DMS153 treated with DMSO at 0.1 percent for 48 hours (cell line): ENCODE data around the gene PACSIN3.
A peak's percentile ranks its signal among the peaks of the same experiment; 100 is the strongest.
"Not testable (repeated sequence)": the region's sequence is repeated elsewhere in the genome, so short reads cannot be mapped to it uniquely, and the experiment has no call there.

Source experiments
- DNase-seq: peaks from one replicate; lab custom pipeline; 2025; ENCODE audit not compliant: unreplicated experiment; lab: John Stamatoyannopoulos, UW

PACSIN3 gene

DNA sequence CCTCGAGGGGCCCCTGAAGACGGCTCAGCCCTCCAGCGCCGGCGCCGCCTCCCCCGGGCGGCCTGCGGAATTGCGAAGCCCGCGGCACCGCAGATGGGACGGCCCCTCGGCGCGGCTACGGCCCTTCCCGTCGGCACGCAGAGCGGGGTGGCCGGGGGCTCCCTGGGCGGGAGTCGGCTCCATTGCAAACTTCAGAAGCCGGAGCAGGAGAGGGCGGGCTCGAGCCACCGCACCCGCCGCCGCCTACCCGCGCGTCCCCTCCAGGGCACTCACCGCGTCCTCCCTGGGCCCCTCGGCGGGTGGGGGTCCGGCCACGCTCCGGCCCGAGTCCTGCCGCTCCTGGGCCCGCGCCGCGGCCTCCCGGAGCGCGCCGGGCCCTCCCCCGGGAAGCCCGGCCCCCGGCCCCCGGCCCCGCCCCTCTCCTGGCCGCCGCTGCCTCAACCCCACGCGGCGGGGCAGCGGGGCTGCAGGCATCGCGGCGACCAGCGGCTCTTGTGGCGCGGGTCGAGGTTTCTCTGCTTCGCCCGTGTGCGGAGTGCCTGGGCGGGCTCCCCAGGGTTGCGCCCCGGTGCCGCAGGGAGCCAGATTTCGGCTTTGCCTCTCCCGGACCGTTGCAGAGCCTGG lies at the start of gene PACSIN3:
Gene PACSIN3 (minus strand): TSS at position 359 of the 624 bp plus-strand sequence. CDS start 3,707 bp downstream, outside the sequence.
- no peak for DNase-seq

DNA sequence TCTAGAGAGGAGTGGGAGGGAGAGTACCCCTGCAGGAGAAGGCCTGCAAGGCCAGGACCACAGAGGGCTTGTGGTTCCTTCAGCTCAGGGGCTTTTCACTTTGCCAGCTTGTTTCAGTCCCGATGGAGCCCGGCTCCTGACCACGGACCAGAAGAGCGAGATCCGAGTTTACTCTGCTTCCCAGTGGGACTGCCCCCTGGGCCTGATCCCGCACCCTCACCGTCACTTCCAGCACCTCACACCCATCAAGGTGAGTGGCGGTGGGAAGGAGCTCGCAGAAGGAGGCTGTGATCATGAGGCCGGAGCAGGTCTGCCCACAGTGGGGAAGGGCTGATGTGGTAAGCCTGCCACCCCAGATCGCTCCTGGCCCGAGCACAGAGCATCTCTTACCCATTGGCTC lies 48.9 kb upstream of the PACSIN3 start:
- no peak for DNase-seq

DNA sequence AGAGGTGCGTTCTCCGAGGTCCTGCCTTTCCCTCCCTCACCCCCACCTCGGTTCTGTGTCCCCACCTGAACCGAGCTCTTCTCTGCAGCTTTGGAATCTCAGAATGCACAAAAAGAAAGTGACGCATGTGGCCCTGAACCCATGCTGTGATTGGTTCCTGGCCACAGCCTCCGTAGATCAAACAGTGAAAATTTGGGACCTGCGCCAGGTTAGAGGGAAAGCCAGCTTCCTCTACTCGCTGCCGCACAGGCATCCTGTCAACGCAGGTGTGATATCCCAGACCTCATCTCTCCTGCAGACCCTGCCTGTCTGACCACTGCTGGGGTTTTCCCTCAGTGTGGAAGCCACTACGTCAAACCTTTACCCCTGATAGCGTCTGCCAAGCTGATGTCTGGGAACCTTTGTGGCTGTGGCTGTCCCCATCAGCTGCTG lies 48.5 kb upstream of the PACSIN3 start:
- DNase-seq: peak; percentile 58

DNA sequence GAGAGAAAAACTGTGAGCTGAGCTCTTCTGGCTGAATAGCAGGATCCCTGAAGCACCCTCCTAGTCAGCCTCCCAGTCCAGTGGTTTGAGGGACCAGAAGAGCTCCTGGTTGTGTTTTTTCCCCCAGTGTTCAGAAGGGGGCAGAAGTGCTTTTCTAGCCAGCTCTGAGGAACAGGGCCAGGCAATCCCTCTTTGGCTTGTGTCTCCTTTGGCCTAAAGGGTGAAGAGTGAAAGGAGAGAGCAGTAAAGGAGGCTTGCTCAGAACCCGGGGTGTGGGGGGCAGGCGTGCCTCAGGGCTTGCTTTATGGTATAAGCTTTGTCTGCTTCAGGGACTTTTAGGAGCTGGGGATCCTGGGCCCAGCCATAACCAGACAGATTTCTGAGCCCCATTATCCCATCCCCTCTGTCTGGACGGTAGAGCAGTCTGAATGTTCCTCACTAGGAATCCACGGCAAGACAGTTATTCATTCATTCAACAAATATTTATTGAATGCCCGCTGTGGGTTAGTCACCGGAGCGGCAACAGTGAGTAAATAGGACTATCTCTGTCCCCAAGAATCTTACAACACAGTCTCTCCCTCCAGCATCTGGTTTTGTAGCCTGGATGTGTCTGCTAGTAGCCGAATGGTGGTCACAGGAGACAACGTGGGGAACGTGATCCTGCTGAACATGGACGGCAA lies 47.9 kb upstream of the PACSIN3 start:
- DNase-seq: peak; percentile 58

DNA sequence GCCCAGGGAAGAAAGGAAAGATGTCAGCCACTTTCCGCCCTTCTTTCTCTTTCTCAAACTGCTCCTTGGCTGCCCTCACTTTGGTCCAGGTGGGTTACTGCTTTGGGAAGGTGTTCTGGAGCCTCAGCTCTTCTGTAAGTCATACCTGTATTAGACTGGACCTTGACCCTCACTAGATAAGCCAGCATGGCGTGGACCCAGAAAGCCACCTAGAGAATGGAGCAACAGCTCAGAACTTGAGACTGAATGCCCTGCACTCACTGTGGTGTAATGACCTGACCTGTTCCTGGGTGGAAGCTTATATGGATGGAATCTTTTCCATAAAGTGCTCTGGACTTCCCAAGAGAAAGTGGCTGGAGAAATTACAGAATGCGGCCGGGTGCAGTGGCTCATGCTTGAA lies 46.8 kb upstream of the PACSIN3 start:
- DNase-seq: no peak

DNA sequence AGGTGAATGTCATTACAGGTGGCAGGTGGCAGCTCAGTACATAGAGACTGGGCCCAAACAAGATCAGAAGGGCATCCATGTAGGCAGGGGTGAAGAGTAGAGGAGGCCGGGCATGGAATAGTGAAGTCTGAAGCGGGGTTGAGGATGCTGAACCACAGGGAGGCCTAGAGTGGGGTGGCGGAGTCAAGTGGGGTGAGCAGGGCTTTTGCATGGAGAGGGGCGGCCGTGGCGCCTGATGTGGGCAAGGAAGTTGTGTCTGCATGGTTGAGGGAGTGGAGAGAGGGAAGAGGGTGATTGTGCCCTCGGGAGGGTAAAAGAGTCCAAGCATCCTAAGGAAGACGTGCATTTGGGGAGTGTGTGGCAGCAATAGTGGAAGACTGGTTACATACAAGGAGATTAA lies 42.9 kb upstream of the PACSIN3 start:
- no peak for DNase-seq

DNA sequence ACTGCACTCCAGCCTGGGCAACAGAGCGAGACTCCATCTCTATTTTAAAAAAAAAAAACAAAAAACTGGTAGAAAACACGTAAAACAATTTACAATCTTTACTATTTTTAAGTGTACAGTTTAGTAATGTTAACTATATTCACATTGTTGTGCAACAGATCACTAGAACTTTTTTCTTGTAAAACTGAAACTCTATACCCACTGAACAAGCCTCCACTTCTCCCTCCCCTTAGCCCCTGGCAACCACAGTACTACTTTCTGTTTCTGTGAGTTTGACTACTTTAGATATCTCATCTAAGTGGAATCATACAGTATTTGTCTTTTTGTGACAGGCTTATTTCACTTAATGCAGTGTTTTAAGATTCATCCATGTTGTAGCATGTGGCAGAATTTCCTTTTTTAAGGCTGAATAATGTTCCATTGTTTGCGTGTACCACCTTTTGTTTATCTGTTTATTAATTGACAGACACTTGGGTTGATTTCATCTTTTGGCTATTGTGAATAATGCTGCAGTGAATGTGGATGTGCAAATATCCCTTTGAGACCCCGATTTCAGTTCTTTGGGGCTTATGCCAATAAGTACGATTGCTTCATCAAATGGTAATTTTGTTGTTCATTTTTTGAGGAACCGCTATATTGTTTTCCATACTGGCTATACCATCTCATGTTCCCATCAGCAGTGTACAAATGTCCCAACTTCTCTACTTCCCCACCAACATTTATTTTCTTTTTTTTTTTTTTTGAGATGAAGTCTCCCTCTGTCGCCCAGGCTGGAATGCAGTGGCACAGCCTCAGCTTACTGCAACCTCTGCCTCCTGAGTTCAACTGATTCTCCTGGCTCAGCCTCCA lies 39.5 kb upstream of the PACSIN3 start:
- DNase-seq: no peak

DNA sequence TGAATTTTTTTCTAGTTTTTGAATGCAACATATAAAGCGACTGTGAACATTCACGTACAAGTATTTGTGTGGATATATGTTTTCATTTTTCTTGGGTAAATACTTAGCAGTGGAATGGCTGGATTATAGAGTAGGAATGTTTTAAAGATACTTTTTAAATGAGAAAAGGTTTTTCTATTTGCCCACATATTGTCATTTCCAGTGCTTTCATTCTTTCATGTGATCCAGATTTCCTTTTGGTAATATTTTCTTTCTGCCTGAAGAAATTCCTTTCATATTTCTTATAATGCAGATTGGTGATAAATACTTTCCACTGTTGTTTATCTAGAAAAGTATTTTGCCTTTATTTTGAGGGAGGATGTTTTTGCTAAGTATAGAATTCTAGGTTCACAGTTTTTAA lies 36.5 kb upstream of the PACSIN3 start:
- no peak for DNase-seq

DNA sequence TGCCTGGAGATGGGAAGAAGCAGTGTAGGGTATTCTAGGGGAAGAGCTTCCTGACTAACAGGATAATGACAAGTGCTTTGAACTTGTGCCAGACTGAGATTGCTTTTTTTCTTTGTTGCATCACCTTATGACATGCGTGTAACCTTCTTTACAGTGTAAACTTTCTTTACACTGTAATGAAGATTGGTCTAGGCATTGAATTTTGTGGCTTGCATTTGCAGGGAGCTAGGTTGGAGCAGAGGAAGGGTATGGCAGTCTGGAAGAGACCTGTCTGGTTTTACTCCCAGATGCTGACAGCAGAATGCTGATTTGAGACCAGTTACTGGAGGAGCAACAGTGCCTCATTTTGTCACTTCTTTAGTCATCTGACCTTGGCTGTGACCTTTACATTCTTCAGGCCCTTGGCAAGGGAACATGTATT lies 34.2 kb upstream of the PACSIN3 start:
- DNase-seq: no peak

DNA sequence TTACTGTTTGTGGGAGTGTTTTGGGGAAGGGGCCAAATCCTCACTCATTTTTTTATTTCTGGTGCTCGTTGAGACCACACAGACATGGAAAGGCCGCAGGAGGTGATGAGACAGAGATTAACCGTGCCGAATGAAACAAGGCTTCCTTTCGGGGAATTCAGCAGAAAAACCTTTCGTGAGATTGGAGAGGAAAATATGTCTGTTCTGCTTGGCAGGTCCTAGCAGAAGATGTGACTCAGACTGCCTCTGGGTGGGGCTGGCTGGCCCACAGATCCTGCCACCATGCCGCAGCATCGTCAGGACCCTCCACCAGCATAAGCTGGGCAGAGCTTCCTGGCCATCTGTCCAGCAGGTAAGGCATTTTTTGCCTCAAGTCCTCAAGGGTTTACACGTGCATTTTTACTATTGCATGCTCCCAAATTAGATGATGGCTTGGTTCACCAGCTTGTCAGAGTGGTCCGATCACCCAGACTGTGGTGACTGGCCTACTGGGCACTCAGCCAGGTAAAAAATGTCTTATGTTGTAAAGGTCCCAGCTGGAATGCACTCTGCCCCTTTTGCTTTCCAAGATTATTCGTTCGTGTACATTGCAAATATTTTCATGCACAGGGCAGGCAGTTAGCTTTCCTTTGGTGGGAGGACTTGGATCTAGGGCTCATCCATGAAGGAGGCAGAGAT lies 30.0 kb upstream of the PACSIN3 start:
- no peak for DNase-seq

DNA sequence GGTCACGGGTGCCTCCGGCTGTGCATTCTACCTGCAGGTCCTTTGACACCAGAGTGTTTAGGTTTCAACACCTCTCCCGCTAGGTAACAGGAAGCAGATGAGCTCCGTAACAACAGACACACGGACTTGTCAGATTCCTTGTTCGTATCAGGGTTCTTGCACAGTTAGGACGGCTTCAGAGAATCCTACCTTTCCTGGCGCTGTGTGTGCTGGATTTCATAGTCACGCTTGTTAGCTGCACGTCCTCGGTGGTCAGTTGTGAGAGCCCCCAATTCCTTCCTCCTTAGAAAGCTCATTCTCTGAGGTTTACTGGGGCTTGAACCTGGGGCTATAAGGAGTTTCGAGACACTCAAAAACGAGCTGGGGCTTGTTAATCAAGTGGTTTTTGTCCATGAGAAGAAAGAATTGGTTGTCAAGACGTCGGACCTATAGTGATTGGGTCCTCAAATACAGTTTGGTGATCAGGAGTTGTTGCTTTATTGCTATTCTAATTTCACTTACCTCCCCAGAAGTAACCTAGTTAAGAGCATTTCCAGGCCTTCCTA lies 29.2 kb upstream of the PACSIN3 start:
- DNase-seq: peak; percentile 54

DNA sequence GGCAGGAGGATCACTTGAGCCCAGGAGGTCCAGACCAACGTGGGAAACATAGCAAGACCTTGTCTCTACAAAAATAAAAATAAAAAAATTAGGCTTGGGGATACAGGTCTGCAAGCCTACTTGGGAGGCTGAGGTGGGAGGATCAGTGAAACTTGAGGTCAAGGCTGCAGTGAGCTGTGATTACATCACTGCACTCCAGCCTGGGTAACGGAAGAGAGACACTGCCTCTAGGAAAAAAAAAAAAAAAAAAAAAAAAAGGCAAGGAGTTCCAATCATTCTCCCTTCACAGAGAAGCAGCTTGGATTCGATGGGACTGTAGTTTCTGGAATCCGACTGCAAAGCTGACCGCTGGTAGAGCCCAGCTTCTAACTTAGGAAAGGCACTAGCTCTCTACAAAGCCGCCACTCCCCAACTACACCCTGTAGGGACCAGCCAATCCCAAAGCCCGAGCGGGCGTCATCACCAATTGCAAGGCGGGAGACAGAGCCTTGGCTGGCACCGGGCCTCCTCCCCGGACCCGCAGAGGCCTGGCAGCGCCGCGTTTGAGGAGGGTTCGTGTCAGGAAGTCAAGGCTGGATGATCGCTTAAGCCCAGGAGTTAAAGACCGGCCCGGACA lies 27.8 kb upstream of the PACSIN3 start:
- DNase-seq: peak; percentile 75

DNA sequence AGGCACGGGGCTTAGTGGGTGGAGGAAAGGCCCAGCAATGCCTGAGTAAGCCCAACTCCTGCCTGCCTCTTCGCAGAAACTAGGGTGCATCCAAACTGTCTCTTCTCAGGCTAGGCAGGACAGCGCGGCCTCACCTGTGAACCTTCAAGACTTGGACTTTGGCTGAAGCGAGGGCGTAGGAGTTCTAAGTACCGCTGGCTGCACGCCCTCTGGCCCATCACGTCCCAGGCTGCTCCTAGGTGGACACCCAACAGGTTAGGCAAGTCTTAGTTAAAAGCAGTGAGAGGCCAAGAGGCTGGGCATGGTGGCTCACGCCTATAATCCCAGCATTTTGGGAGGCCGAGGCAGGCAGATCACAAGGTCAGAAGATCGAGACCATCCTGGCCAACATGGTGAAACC lies 26.7 kb upstream of the PACSIN3 start:
- no peak for DNase-seq

DNA sequence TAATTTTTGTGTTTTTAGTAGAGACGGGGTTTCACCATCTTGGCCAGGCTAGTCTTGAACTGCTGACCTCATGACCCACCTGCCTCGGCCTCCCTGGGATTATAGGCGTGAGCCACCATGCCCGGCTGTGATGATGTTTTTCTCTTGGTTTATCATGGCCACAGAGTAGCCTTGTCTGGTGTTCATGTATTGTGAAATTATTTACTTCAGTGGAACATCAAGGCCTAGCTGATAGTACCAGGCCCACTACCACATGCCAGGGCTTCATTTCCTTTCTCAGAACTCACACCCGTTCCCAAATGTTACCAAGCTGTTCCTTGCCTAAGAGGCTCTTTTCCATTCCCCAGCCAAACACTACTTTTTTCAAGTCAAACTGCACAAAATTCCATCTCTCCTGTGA lies 22.4 kb upstream of the PACSIN3 start:
- no peak for DNase-seq

DNA sequence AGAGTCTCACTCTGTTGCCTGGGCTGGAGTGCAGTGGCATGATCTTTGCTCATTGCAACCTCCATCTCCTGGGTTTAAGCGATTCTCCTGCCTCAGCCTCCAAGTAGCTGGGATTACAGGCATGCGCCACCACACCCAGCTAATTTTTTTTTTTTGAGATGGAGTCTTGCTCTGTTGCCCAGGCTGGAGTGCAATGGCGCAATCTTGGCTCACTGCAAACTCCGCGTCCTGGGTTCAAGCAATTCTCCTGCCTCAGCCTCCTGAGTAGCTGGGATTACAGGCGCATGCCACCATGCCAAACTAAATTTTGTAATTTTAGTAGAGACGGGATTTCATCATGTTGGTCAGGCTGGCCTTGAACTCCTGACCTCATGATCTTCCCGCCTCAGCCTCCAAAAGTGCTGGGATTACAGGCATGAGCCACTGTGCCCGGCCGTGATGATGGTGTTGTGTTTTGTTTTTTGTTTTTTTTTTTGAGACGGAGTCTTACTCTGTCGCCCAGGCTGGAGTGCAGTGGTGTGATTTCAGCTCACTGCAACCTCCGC lies 21.8 kb upstream of the PACSIN3 start:
- not testable (repeated sequence) for DNase-seq

DNA sequence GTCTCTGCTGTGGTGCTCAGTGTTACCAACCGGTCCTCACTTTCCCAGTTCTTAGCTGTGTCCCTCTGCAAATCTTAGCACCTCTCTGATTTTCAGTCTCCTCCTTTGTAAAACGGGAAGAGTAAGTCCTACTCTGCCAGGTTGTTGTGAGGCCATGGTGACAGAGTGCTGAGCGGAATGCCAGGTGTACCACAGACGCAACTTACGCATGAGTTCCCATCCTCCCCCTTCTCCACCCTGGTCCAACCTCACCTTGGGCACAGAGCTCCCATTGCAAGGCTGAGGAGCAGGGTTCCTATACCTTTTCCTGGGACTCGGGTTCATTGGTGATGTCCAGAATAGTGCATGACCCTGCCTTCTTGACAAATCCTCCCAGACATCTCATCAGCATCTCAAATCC lies 21.2 kb upstream of the PACSIN3 start:
- no peak for DNase-seq

DNA sequence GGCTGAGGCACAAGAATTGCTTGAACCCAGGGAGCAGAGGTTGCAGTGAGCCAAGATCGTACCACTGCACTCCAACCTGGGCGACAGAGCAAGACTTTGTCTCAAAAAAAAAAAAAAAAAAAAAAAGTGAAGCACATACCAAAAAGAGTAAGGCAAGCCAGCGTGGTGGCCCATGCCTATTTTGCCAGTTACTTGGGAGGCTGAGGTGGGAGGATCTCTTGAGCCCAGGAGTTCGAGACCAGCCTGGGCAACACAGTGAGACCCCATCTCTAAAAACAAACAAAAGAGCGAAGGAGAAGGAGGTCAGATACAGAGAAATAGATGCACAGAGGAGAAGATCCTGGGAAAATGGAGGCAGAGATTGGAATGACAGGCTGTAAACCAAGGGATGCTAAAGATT lies 20.3 kb upstream of the PACSIN3 start:
- not testable (repeated sequence) for DNase-seq

DNA sequence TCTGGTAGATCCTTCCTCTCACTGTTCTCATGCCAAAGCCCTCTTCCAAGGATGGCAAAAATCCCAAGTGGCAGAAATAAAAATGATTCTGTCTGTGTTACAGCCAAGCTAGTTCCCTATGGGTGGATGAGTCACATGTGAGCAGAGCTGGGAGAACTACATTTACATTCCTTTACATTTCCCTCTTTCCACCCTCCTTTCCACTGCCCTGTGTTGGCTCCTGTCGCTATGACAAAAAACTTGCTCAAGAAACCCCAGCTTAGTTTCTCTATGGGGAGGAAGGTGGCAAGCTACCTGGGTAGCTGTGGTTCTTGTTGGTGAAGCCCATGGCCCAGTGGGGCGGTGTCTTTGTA lies 18.4 kb upstream of the PACSIN3 start:
- no peak for DNase-seq

DNA sequence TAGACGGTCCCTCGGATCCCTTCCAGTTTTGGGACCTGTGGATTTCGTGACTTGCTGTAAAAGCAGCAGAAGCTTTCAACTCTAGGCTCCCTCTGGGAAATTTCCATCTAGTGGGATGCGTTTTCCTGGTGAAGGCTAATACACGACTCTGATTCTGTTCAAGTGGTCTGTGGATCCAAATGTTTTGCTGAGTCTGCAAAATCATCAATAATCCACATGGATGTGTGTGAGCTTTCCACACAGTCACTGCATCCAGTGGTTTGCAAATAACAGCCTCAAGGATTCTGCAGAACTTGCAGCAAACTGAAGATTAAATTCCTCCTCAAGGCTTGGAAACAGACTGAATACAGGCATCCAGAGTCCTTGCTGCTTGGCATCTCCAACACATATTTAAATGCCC lies 16.3 kb upstream of the PACSIN3 start:
- no peak for DNase-seq

DNA sequence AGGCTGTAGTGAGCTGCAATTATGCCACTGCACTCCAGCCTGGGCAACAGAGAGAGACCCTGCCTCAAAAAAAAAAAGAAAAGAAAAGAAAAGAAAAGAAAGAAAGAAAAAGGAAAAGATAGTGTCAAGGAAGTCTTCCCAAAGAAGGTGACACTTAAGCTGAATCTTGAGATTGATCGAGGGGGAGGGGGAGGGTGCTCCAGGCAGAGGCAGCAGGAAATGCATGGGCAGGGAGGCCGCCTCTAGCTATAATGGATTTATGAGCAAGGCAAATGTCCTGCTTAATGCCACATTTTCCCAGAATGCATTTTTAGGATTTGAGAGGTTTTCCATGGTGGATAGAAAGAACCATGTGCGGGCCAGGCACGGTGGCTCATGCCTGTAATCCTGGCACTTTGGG lies 14.8 kb upstream of the PACSIN3 start:
- no peak for DNase-seq
